ENCODE data around the gene SPATA24.

DNA sequence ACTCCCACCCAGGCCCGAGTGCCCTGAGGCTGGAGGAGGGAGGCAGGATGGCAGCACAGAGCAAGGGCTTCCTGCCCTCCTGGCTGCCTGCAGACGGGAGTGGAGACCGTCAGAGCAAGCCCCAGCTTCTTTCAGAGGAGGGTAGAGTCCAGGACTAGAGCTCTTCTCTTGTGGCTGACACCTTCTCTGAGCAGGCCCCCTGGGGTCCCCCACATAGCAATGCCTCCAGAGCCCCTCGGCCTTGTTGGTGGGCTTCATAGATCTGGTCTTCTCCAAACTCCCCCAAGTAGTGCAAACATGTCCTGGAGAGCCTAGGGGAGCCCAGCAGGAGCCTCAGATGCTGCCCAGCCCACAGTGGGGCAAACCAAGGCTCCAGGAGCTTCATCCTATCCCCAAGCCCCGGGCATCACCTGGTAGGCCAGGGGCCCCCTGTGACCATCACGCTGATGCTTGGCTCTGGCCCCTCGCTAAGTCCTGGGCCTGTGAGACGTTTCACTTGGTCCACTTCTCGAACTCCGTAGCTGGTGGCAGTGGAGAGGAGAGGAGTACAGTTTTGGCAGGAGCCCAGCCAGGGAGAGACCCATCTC is 16.2 kb downstream of the SPATA24 start:
- TF ChIP-seq, protein P1, sequence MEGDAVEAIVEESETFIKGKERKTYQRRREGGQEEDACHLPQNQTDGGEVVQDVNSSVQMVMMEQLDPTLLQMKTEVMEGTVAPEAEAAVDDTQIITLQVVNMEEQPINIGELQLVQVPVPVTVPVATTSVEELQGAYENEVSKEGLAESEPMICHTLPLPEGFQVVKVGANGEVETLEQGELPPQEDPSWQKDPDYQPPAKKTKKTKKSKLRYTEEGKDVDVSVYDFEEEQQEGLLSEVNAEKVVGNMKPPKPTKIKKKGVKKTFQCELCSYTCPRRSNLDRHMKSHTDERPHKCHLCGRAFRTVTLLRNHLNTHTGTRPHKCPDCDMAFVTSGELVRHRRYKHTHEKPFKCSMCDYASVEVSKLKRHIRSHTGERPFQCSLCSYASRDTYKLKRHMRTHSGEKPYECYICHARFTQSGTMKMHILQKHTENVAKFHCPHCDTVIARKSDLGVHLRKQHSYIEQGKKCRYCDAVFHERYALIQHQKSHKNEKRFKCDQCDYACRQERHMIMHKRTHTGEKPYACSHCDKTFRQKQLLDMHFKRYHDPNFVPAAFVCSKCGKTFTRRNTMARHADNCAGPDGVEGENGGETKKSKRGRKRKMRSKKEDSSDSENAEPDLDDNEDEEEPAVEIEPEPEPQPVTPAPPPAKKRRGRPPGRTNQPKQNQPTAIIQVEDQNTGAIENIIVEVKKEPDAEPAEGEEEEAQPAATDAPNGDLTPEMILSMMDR (IDR thresholded peaks at IDR 0.05), result no peak
- TF ChIP-seq EP300 (IDR thresholded peaks at IDR 0.05), result no peak
